HepG2 (cell line): ENCODE measurements around the gene WDR5B. TPM values are rescaled to one million over a fixed set of nuclear protein-coding genes. Genes with fewer than 3 reads are reported as not detected.
A peak's percentile ranks its signal among the peaks of the same experiment; 100 is the strongest.

Source experiments
- AGO1 ChIP-seq: fragments of 200-400 bp; formaldehyde crosslinking; IDR thresholded peaks from 2 replicates; pipeline ENCODE4 v1.6.1; 2017; ENCODE audit warnings: mild to moderate bottlenecking, low read depth, low read length, moderate library complexity; ENCODE audit not compliant: poor library complexity, severe bottlenecking
- BRCA1 ChIP-seq: sonication (generic); formaldehyde crosslinking; IDR thresholded peaks from 2 replicates; pipeline ENCODE4 v1.4.0; 2020; ENCODE audit warnings: missing genetic modification reagents
- CERS6 ChIP-seq: sonication (generic); formaldehyde crosslinking; IDR thresholded peaks from 2 replicates; pipeline ENCODE4 v1.5.0; 2020; ENCODE audit warnings: missing genetic modification reagents
- KLF13 ChIP-seq: sonication (generic); formaldehyde crosslinking; IDR thresholded peaks from 2 replicates; pipeline ENCODE4 v1.4.0; 2020; ENCODE audit warnings: mild to moderate bottlenecking, missing genetic modification reagents
- MEF2D ChIP-seq: sonication (generic); formaldehyde crosslinking; IDR thresholded peaks from 2 replicates; pipeline ENCODE4 v1.5.1; 2020; ENCODE audit warnings: mild to moderate bottlenecking, missing genetic modification reagents
- NR2F1 ChIP-seq, 2 experiments: fragments of 450-650 bp in 1 of 2; formaldehyde crosslinking in 1 of 2; IDR thresholded peaks; 2 replicates each; pipeline versions ENCODE4 v1.5.0 to v1.6.1; 2016 to 2020; ENCODE audit warnings: mild to moderate bottlenecking in 1 of 2, missing compliant biosample characterization in 1 of 2, missing genetic modification reagents in 1 of 2, moderate library complexity in 1 of 2
- PAF1 ChIP-seq: IDR thresholded peaks from 2 replicates; pipeline ENCODE4 v1.6.1; 2016; ENCODE audit warnings: missing genetic modification reagents, missing compliant biosample characterization
- POLR2G ChIP-seq: fragments of 200-400 bp; formaldehyde crosslinking; IDR thresholded peaks from 2 replicates; pipeline ENCODE4 v1.6.1; 2018; ENCODE audit warnings: mild to moderate bottlenecking, low read depth, low read length, moderate library complexity
- RFX3 ChIP-seq: IDR thresholded peaks from 2 replicates; pipeline ENCODE4 v1.6.1; 2016; ENCODE audit warnings: missing biosample characterization, missing genetic modification reagents
- ZBTB33 ChIP-seq: sonication (generic); formaldehyde crosslinking; IDR thresholded peaks from 2 replicates; pipeline ENCODE4 v1.4.0; 2020; ENCODE audit warnings: missing genetic modification reagents
- ZNF337 ChIP-seq: sonication (generic); formaldehyde crosslinking; IDR thresholded peaks from 2 replicates; pipeline ENCODE4 v1.5.1; 2020; ENCODE audit warnings: missing genetic modification reagents, low read depth, mild to moderate bottlenecking, borderline replicate concordance
- ZNF33B ChIP-seq: sonication (generic); formaldehyde crosslinking; IDR thresholded peaks from 2 replicates; pipeline ENCODE4 v1.5.1; 2020; ENCODE audit warnings: mild to moderate bottlenecking, missing genetic modification reagents
- ZNF446 ChIP-seq: sonication (generic); formaldehyde crosslinking; IDR thresholded peaks from 2 replicates; pipeline ENCODE4 v1.5.0; 2020; ENCODE audit warnings: mild to moderate bottlenecking, missing genetic modification reagents
- ZNF503 ChIP-seq: sonication (generic); formaldehyde crosslinking; IDR thresholded peaks from 2 replicates; pipeline ENCODE4 v1.4.0; 2020; ENCODE audit warnings: missing genetic modification reagents
- ZNF609 ChIP-seq: sonication (generic); formaldehyde crosslinking; IDR thresholded peaks from 2 replicates; pipeline ENCODE4 v1.4.0; 2020; ENCODE audit warnings: mild to moderate bottlenecking, missing genetic modification reagents, borderline replicate concordance
- ZNF672 ChIP-seq: sonication (generic); formaldehyde crosslinking; IDR thresholded peaks from 2 replicates; pipeline ENCODE4 v1.8.1; 2022; ENCODE audit warnings: missing genetic modification reagents
- ZNF883 ChIP-seq: sonication (generic); formaldehyde crosslinking; IDR thresholded peaks from 2 replicates; pipeline ENCODE4 v1.5.1; 2020; ENCODE audit warnings: mild to moderate bottlenecking, missing genetic modification reagents; ENCODE audit errors: not compliant biosample characterization
- polyA plus RNA-seq, 8 experiments: library from polyadenylated mRNA; depleted of rRNA in 3 of 8; stranded (reverse) in 7 of 8; unstranded in 1 of 8; fragments of >200 nt; fragmentation: Illumina TruSeq in 4 of 8; extraction: Trizol in 4 of 8; gene quantifications; 2 replicates each; pipeline versions ENCODE4 v1.2.1 to v1.2.3, GENCODE V29; 2011 to 2016; ENCODE audit warnings: low read depth in 4 of 8, missing spikeins in 1 of 8, mixed read lengths in 1 of 8; ENCODE audit not compliant: insufficient read depth in 1 of 8
- total RNA-seq, 5 experiments: library from RNA; depleted of rRNA; stranded (reverse); fragments of >200 nt; fragmentation: Illumina TruSeq; extraction: Trizol; gene quantifications; 2 replicates each; pipeline ENCODE4 v1.2.3, GENCODE V29; 2016; ENCODE audit warnings: low read depth in 1 of 5

The WDR5B gene
- total and polyA plus RNA-seq, 2 of the 13 experiments (the other 11 are each of a cell fraction or from before 2014, with no cell fraction given) = 2.5 to 3.6 TPM

DNA sequence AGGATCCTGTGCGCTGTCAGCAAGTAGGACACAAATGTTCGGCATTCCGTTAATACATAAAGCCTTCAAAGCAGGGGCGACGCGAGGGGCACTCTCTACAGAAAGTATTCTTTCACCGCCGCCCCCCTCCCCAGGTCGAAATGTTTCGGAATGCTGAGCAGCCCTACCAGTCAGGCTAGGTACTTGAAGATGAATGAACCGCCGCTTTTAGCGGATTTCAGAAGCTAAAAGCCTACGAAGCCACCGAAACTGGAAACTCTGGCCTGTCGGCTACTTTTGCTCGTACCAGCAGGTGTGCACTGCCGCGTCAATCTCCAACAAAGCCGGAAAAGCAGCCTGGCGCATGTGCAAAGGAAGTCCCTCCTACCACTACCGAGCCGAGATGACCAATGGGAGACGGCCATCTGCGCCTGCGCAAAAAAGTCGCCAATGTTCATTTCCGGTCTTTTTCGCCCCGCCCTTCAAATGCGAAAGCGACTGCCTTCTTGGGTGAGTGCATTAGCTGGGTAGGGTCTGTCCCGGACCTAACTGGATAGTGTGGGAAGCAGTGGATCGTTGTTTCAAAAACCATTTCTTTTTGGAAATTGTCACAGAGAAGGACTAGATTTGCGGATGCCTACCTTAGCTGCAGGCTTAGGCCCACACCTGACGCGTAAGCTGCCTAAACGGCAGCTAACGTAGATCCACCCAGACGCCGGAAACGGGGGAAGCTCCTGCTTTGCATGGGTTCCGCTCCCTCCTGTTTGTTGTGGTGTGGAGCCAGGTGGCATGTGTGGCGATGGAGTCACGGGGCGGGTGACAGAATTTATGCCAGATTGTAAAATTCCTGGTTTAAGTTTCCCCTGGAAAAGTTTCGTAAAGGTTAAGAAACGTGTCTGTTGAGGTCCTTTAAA lies at the start of gene WDR5B (continued):
- TF ChIP-seq ZNF503 = peak; percentile 70
- TF ChIP-seq POLR2G = peak; percentile 98
- no peak for TF ChIP-seq PAF1
- peak; percentile 90; the same call in 1 of the 2 replicates for TF ChIP-seq ZNF33B (CRISPR knock-in tag)
- TF ChIP-seq AGO1 = peak; percentile 26
- no peak for TF ChIP-seq ZNF609 (CRISPR knock-in tag)
- no peak for TF ChIP-seq CERS6
- TF ChIP-seq ZNF337 (CRISPR knock-in tag) = 0 out of 2 replicates have a peak, but pooled peaks have one; percentile 71
- TF ChIP-seq ZBTB33 (CRISPR knock-in tag) = 0 out of 2 replicates have a peak, but pooled peaks have one; percentile 8
- TF ChIP-seq ZNF672 (CRISPR knock-in tag) = no peak
- TF ChIP-seq KLF13 (CRISPR knock-in tag) = no peak
- TF ChIP-seq RFX3 = no peak
- TF ChIP-seq ZNF446 (CRISPR knock-in tag) = peak; percentile 23; the same call in 1 of the 2 replicates
- TF ChIP-seq MEF2D (CRISPR knock-in tag) = peak; percentile 82; the same call in 1 of the 2 replicates
- 0 out of 2 replicates have a peak, but pooled peaks have one; percentile 19 for TF ChIP-seq BRCA1 (CRISPR knock-in tag)
- peak; percentile 86 for TF ChIP-seq ZNF883 (CRISPR knock-in tag)
- no peak for TF ChIP-seq NR2F1 (CRISPR knock-in tag; IDR thresholded peaks at IDR 0.05)
